ENCODE data around the gene SETD2. TPM values are rescaled to one million over a fixed set of nuclear protein-coding genes. Genes with fewer than 3 reads are reported as not detected.
"Not testable (repeated sequence)": the region's sequence is repeated elsewhere in the genome, so short reads cannot be mapped to it uniquely, and the experiment has no call there.

Gene SETD2
- total RNA-seq, 1 donor from 2014 or later = 26.4 TPM

GRCh38 chr3:47042231-47042791, 121.6 kb downstream of the SETD2 start:
- H3K9me3 ChIP-seq (replicated peaks) = no peaks in the 10 kb centered on the region
- H3K27ac ChIP-seq (replicated peaks) = no peak overlapping the region
- H3K36me3 ChIP-seq = peaks cover 75% of the 10 kb centered on the region
- no peaks in the 10 kb centered on the region for H3K4me1 ChIP-seq
- no peak overlapping the region for H3K4me3 ChIP-seq
- no peaks in the 10 kb centered on the region for H3K27me3 ChIP-seq (ENCODE audit: low read depth)
- TF ChIP-seq CTCF (IDR thresholded peaks at IDR 0.05; ENCODE audit: borderline replicate concordance) = no peak
- no peak for DNase-seq
- intact Hi-C loops (cut with micrococcal nuclease) = no loop called here

GRCh38 chr3:47041114-47041513, 122.8 kb downstream of the SETD2 start:
- TF ChIP-seq CTCF (IDR thresholded peaks at IDR 0.05; ENCODE audit: borderline replicate concordance) = no peak
- intact Hi-C loops (cut with micrococcal nuclease) = no loop called here
- no peaks in the 10 kb centered on the region for H3K27me3 ChIP-seq (ENCODE audit: low read depth)

GRCh38 chr3:47037302-47037701, 126.6 kb downstream of the SETD2 start:
- H3K27ac ChIP-seq (replicated peaks); H3K27me3 ChIP-seq (ENCODE audit: low read depth); DNase-seq; H3K4me1 ChIP-seq; intact Hi-C loops (cut with micrococcal nuclease); H3K4me3 ChIP-seq; H3K9me3 ChIP-seq (replicated peaks): not testable (repeated sequence)
- H3K36me3 ChIP-seq = peaks cover 81% of the 10 kb centered on the region

More at GRCh38 chr3:47041114-47041513, 122.8 kb downstream of the SETD2 start:
- DNase-seq = no peak
- no peak overlapping the region for H3K4me3 ChIP-seq
- no peaks in the 10 kb centered on the region for H3K4me1 ChIP-seq
- H3K36me3 ChIP-seq = peaks cover 83% of the 10 kb centered on the region
- no peak overlapping the region for H3K27ac ChIP-seq (replicated peaks)
- H3K9me3 ChIP-seq (replicated peaks) = no peaks in the 10 kb centered on the region

GRCh38 chr3:47036145-47036544, 127.8 kb downstream of the SETD2 start:
- H3K4me1 ChIP-seq = no peaks in the 10 kb centered on the region
- H3K27me3 ChIP-seq (ENCODE audit: low read depth) = no peaks in the 10 kb centered on the region
- H3K9me3 ChIP-seq (replicated peaks) = no peaks in the 10 kb centered on the region
- intact Hi-C loops (cut with micrococcal nuclease) = no loop called here
- H3K36me3 ChIP-seq = peaks cover 69% of the 10 kb centered on the region
- no peak overlapping the region for H3K27ac ChIP-seq (replicated peaks)
- H3K4me3 ChIP-seq = no peak overlapping the region
- no peak for DNase-seq
- TF ChIP-seq CTCF (IDR thresholded peaks at IDR 0.05; ENCODE audit: borderline replicate concordance) = no peak

- DNase-seq = no peak
- Histone ChIP-seq H3K27ac (replicated peaks) (no peak overlapping the region), H3K36me3 (peaks cover 64% of the 10 kb centered on the region), H3K4me1 (no peaks in the 10 kb centered on the region), H3K9me3 (replicated peaks) (no peaks in the 10 kb centered on the region), H3K27me3 (ENCODE audit: low read depth) (no peaks in the 10 kb centered on the region), H3K4me3 (no peak overlapping the region)
- intact Hi-C loops (cut with micrococcal nuclease) = no loop called here
- TF ChIP-seq CTCF (IDR thresholded peaks at IDR 0.05; ENCODE audit: borderline replicate concordance) = no peak
These were observed 128.3 kb downstream of the SETD2 start for GRCh38 chr3:47035645-47036044.

- H3K27ac ChIP-seq (replicated peaks) = no peak overlapping the region
- no peaks in the 10 kb centered on the region for H3K4me1 ChIP-seq
- DNase-seq = no peak
- H3K27me3 ChIP-seq (ENCODE audit: low read depth) = no peaks in the 10 kb centered on the region
- TF ChIP-seq CTCF (IDR thresholded peaks at IDR 0.05; ENCODE audit: borderline replicate concordance) = no peak
- intact Hi-C loops (cut with micrococcal nuclease) = no loop called here
- no peak overlapping the region for H3K4me3 ChIP-seq
- H3K9me3 ChIP-seq (replicated peaks) = no peaks in the 10 kb centered on the region
- H3K36me3 ChIP-seq = peaks cover 60% of the 10 kb centered on the region
These were observed 128.9 kb downstream of the SETD2 start for GRCh38 chr3:47034868-47035489.

- DNase-seq = not testable (repeated sequence)
These were observed 132.9 kb downstream of the SETD2 start for GRCh38 chr3:47031041-47031440.

More at GRCh38 chr3:47031041-47031440, 132.9 kb downstream of the SETD2 start:
- peaks cover 39% of the 10 kb centered on the region for H3K36me3 ChIP-seq
- H3K27me3 ChIP-seq (ENCODE audit: low read depth); intact Hi-C loops (cut with micrococcal nuclease); H3K4me1 ChIP-seq; H3K27ac ChIP-seq (replicated peaks); H3K4me3 ChIP-seq; H3K9me3 ChIP-seq (replicated peaks): not testable (repeated sequence)

Measured in left ventricle myocardium inferior (tissue), 1 donor.